HepG2 (cell line): ENCODE measurements around the gene SLC2A4. TPM values are rescaled to one million over a fixed set of nuclear protein-coding genes. Genes with fewer than 3 reads are reported as not detected.

ENCODE experiments used
- ATF4 ChIP-seq, 2 experiments: fragments of 450-650 bp in 1 of 2; sonication (generic) in 1 of 2; formaldehyde crosslinking; IDR thresholded peaks; 2 replicates each; pipeline versions ENCODE4 v1.5.0 to v1.8.0; 2020 to 2022; ENCODE audit warnings: mild to moderate bottlenecking in 1 of 2, missing genetic modification reagents in 1 of 2
- ETS1 ChIP-seq: sonication (generic); formaldehyde crosslinking; IDR thresholded peaks from 2 replicates; pipeline ENCODE4 v1.4.0; 2020; ENCODE audit warnings: missing genetic modification reagents
- FOXK1 ChIP-seq: sonication (generic); formaldehyde crosslinking; IDR thresholded peaks from 2 replicates; pipeline ENCODE4 v1.4.0; 2020; ENCODE audit warnings: low read depth, missing genetic modification reagents, borderline replicate concordance
- GATAD2A ChIP-seq: IDR thresholded peaks from 2 replicates; pipeline ENCODE4 v1.6.1; 2016
- HMG20B ChIP-seq: conservative IDR thresholded peaks from 2 replicates; pipeline ENCODE4 v1.6.1; 2016; ENCODE audit warnings: missing genetic modification reagents, missing compliant biosample characterization
- JDP2 ChIP-seq: sonication (generic); formaldehyde crosslinking; IDR thresholded peaks from 2 replicates; pipeline ENCODE4 v1.8.1; 2022; ENCODE audit warnings: missing genetic modification reagents, borderline replicate concordance
- PCBP1 ChIP-seq: fragments of 200-400 bp; formaldehyde crosslinking; IDR thresholded peaks from 2 replicates; pipeline ENCODE4 v1.6.1; 2017; ENCODE audit warnings: mild to moderate bottlenecking, low read depth, low read length, borderline replicate concordance
- PHB2 ChIP-seq: fragments of 450-650 bp; IDR thresholded peaks from 2 replicates; pipeline ENCODE4 v1.6.1; 2018; ENCODE audit not compliant: partially characterized antibody
- PITX1 ChIP-seq: sonication (generic); formaldehyde crosslinking; IDR thresholded peaks from 2 replicates; pipeline ENCODE4 v1.5.1; 2020; ENCODE audit warnings: mild to moderate bottlenecking, missing genetic modification reagents
- POGZ ChIP-seq: sonication (generic); formaldehyde crosslinking; IDR thresholded peaks from 2 replicates; pipeline ENCODE4 v1.4.0; 2020; ENCODE audit warnings: mild to moderate bottlenecking, missing genetic modification reagents
- RAD21 ChIP-seq: fragments of 450-650 bp; formaldehyde crosslinking; IDR thresholded peaks from 2 replicates; pipeline ENCODE4 v1.5.0; 2020; ENCODE audit warnings: mild to moderate bottlenecking
- SCMH1 ChIP-seq: sonication (generic); formaldehyde crosslinking; IDR thresholded peaks from 2 replicates; pipeline ENCODE4 v1.9.0; 2021; ENCODE audit warnings: missing genetic modification reagents, mild to moderate bottlenecking, borderline replicate concordance
- SMAD1 ChIP-seq: sonication (generic); formaldehyde crosslinking; IDR thresholded peaks from 2 replicates; pipeline ENCODE4 v1.4.0; 2020; ENCODE audit warnings: missing genetic modification reagents, low read depth, mild to moderate bottlenecking, borderline replicate concordance
- SMAD3 ChIP-seq: sonication (generic); formaldehyde crosslinking; IDR thresholded peaks from 2 replicates; pipeline ENCODE4 v1.4.0; 2020; ENCODE audit warnings: missing genetic modification reagents
- TOE1 ChIP-seq: sonication (generic); formaldehyde crosslinking; IDR thresholded peaks from 2 replicates; pipeline ENCODE4 v1.4.0; 2020; ENCODE audit warnings: mild to moderate bottlenecking, missing genetic modification reagents
- ZBTB1 ChIP-seq: sonication (generic); formaldehyde crosslinking; IDR thresholded peaks from 2 replicates; pipeline ENCODE4 v1.4.0; 2020; ENCODE audit warnings: missing genetic modification reagents, borderline replicate concordance
- ZNF224 ChIP-seq: sonication (generic); formaldehyde crosslinking; IDR thresholded peaks from 2 replicates; pipeline ENCODE4 v1.5.0; 2020; ENCODE audit warnings: mild to moderate bottlenecking, missing genetic modification reagents
- ZNF317 ChIP-seq: sonication (generic); formaldehyde crosslinking; IDR thresholded peaks from 2 replicates; pipeline ENCODE4 v1.5.0; 2020; ENCODE audit warnings: mild to moderate bottlenecking, missing genetic modification reagents
- ZNF337 ChIP-seq: sonication (generic); formaldehyde crosslinking; IDR thresholded peaks from 2 replicates; pipeline ENCODE4 v1.5.1; 2020; ENCODE audit warnings: missing genetic modification reagents, low read depth, mild to moderate bottlenecking, borderline replicate concordance
- ZNF431 ChIP-seq: sonication (generic); formaldehyde crosslinking; IDR thresholded peaks from 2 replicates; pipeline ENCODE4 v1.9.0; 2022; ENCODE audit warnings: missing genetic modification reagents, low read depth, mild to moderate bottlenecking, borderline replicate concordance
- ZNF510 ChIP-seq: sonication (generic); formaldehyde crosslinking; IDR thresholded peaks from 2 replicates; pipeline ENCODE4 v1.4.0; 2020; ENCODE audit warnings: low read depth, mild to moderate bottlenecking, missing genetic modification reagents
- ZNF558 ChIP-seq: sonication (generic); formaldehyde crosslinking; IDR thresholded peaks from 2 replicates; pipeline ENCODE4 v1.9.0; 2022; ENCODE audit warnings: mild to moderate bottlenecking, missing genetic modification reagents, borderline replicate concordance
- ZNF619 ChIP-seq: sonication (generic); formaldehyde crosslinking; IDR thresholded peaks from 2 replicates; pipeline ENCODE4 v1.4.0; 2020; ENCODE audit warnings: mild to moderate bottlenecking, missing genetic modification reagents
- ZNF781 ChIP-seq: sonication (generic); formaldehyde crosslinking; IDR thresholded peaks from 2 replicates; pipeline ENCODE4 v1.5.1; 2020; ENCODE audit warnings: borderline replicate concordance, mild to moderate bottlenecking, missing genetic modification reagents; ENCODE audit errors: not compliant biosample characterization
- ZNF883 ChIP-seq: sonication (generic); formaldehyde crosslinking; IDR thresholded peaks from 2 replicates; pipeline ENCODE4 v1.5.1; 2020; ENCODE audit warnings: mild to moderate bottlenecking, missing genetic modification reagents; ENCODE audit errors: not compliant biosample characterization
- polyA plus RNA-seq, 8 experiments: library from polyadenylated mRNA; depleted of rRNA in 3 of 8; stranded (reverse) in 7 of 8; unstranded in 1 of 8; fragments of >200 nt; fragmentation: Illumina TruSeq in 4 of 8; extraction: Trizol in 4 of 8; gene quantifications; 2 replicates each; pipeline versions ENCODE4 v1.2.1 to v1.2.3, GENCODE V29; 2011 to 2016; ENCODE audit warnings: low read depth in 4 of 8, missing spikeins in 1 of 8, mixed read lengths in 1 of 8; ENCODE audit not compliant: insufficient read depth in 1 of 8
- total RNA-seq, 5 experiments: library from RNA; depleted of rRNA; stranded (reverse); fragments of >200 nt; fragmentation: Illumina TruSeq; extraction: Trizol; gene quantifications; 2 replicates each; pipeline ENCODE4 v1.2.3, GENCODE V29; 2016; ENCODE audit warnings: low read depth in 1 of 5
- TF ChIP-seq, protein P1 (sequence below): sonication (generic); formaldehyde crosslinking; IDR thresholded peaks from 2 replicates; pipeline ENCODE4 v1.9.0; 2021; ENCODE audit warnings: missing genetic modification reagents, borderline replicate concordance

SLC2A4 gene
- total and polyA plus RNA-seq, 2 of the 13 experiments (the other 11 are each of a cell fraction or from before 2014, with no cell fraction given) = 4.9 to 5.8 TPM

DNA sequence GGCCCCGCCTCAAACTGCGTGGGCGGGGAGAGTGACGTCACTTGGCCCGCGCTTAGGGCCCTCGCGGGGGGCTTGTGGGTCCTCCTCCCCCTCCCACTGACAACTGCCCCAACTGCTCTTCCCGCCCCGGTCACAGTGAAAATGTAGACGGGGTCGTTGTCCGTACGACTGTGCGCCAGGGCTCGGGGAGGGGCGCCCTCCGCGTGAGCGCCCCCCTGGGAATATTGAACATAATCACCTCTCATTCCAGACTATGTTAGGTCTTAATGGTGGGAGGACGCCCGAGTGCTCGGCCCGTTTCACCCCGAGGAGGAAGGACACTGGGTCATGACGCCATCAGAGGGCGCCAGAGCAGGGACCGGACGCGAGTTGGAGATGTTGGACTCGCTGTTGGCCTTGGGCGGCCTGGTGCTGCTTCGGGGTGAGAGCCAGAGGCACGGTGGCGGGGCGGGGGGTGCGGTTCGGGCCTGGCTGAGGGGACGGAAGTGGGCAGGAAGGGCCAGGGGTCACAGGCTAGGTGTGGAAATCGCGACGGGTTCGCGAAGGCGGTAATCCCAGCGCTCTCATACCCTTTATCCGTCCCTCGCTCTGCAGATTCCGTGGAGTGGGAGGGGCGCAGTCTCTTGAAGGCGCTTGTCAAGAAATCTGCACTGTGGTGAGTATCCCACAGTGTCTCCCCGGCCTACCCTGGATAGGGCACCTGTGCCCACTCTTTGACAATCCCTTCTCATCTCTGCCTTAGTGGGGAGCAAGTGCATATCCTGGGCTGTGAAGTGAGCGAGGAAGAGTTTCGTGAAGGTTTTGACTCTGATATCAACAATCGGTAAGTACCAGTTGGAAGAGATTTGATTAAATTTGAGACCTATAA lies 29.1 kb upstream of the SLC2A4 start, which contains the start of gene ELP5 (continued):
- no peak for TF ChIP-seq SMAD3 (CRISPR knock-in tag)
- peak; percentile 80; the same call in 1 of the 2 replicates for TF ChIP-seq PITX1 (CRISPR knock-in tag)
- TF ChIP-seq ZNF558 = no peak
- TF ChIP-seq ZNF619 (CRISPR knock-in tag) = peak; percentile 25; the same call in 1 of the 2 replicates
- TF ChIP-seq, protein P1, sequence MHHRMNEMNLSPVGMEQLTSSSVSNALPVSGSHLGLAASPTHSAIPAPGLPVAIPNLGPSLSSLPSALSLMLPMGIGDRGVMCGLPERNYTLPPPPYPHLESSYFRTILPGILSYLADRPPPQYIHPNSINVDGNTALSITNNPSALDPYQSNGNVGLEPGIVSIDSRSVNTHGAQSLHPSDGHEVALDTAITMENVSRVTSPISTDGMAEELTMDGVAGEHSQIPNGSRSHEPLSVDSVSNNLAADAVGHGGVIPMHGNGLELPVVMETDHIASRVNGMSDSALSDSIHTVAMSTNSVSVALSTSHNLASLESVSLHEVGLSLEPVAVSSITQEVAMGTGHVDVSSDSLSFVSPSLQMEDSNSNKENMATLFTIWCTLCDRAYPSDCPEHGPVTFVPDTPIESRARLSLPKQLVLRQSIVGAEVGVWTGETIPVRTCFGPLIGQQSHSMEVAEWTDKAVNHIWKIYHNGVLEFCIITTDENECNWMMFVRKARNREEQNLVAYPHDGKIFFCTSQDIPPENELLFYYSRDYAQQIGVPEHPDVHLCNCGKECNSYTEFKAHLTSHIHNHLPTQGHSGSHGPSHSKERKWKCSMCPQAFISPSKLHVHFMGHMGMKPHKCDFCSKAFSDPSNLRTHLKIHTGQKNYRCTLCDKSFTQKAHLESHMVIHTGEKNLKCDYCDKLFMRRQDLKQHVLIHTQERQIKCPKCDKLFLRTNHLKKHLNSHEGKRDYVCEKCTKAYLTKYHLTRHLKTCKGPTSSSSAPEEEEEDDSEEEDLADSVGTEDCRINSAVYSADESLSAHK = no peak
- peak; percentile 90 for TF ChIP-seq ZNF224
- TF ChIP-seq ZNF337 = no peak
- TF ChIP-seq FOXK1 (CRISPR knock-in tag) = 0 out of 2 replicates have a peak, but pooled peaks have one; percentile 1
- TF ChIP-seq SMAD1 (CRISPR knock-in tag) = no peak
- TF ChIP-seq ETS1 = no peak
- TF ChIP-seq JDP2 (CRISPR knock-in tag) = no peak
- no peak; the same call in 1 of the 2 replicates for TF ChIP-seq TOE1 (CRISPR knock-in tag)
- no peak for TF ChIP-seq ZNF781
- TF ChIP-seq ZNF883 (CRISPR knock-in tag) = no peak
- no peak for TF ChIP-seq PHB2
- TF ChIP-seq ATF4 (CRISPR knock-in tag; IDR thresholded peaks at IDR 0.05) = peak in 1 of 2 experiments; percentile 43; a peak in 1 of 4 replicates
- TF ChIP-seq ZBTB1 (CRISPR knock-in tag) = no peak
- no peak for TF ChIP-seq ZNF510
- TF ChIP-seq ZNF431 (CRISPR knock-in tag) = peak; percentile 81; the same call in 1 of the 2 replicates
- peak; percentile 75 for TF ChIP-seq ZNF317 (CRISPR knock-in tag)
- TF ChIP-seq GATAD2A (CRISPR knock-in tag) = peak; percentile 60; the same call in 1 of the 2 replicates
- peak; percentile 80; the same call in 1 of the 2 replicates for TF ChIP-seq PCBP1
- TF ChIP-seq RAD21 (CRISPR knock-in tag) = peak; percentile 59
- no peak for TF ChIP-seq SCMH1 (CRISPR knock-in tag)
- no peak for TF ChIP-seq HMG20B (CRISPR knock-in tag)
- peak; percentile 85 for TF ChIP-seq POGZ (CRISPR knock-in tag)
